Fibroblast of the aortic adventitia (primary cell): ENCODE data around the gene MPV17L2. TPM values are rescaled to one million over a fixed set of nuclear protein-coding genes. Genes with fewer than 3 reads are reported as not detected.
"Not testable (repeated sequence)": the region's sequence is repeated elsewhere in the genome, so short reads cannot be mapped to it uniquely, and the experiment has no call there.

ENCODE experiments used
- DNase-seq: peaks from one replicate; pipeline ENCODE4 v3.0.0-alpha.2; 2010; ENCODE audit warnings: low read depth
- H3K4me3 ChIP-seq: 2 replicates; pipeline ENCODE4 v1.5.1; 2011; ENCODE audit warnings: low read depth, mild to moderate bottlenecking, control low read depth, low read length, moderate library complexity
- total RNA-seq: library from RNA; depleted of rRNA; stranded (reverse); fragments of >200 nt; gene quantifications from 2 replicates; pipeline ENCODE4 v1.2.3, GENCODE V29; 2012; ENCODE audit warnings: low replicate concordance
- TF ChIP-seq, protein P1 (sequence below): IDR thresholded peaks from 2 replicates; pipeline ENCODE4 v1.5.1; 2011; ENCODE audit warnings: mild to moderate bottlenecking, low read length, control low read depth, inconsistent platforms; ENCODE audit not compliant: insufficient read depth

The MPV17L2 gene
- total RNA-seq, 1 donor: 11.7 TPM

DNA sequence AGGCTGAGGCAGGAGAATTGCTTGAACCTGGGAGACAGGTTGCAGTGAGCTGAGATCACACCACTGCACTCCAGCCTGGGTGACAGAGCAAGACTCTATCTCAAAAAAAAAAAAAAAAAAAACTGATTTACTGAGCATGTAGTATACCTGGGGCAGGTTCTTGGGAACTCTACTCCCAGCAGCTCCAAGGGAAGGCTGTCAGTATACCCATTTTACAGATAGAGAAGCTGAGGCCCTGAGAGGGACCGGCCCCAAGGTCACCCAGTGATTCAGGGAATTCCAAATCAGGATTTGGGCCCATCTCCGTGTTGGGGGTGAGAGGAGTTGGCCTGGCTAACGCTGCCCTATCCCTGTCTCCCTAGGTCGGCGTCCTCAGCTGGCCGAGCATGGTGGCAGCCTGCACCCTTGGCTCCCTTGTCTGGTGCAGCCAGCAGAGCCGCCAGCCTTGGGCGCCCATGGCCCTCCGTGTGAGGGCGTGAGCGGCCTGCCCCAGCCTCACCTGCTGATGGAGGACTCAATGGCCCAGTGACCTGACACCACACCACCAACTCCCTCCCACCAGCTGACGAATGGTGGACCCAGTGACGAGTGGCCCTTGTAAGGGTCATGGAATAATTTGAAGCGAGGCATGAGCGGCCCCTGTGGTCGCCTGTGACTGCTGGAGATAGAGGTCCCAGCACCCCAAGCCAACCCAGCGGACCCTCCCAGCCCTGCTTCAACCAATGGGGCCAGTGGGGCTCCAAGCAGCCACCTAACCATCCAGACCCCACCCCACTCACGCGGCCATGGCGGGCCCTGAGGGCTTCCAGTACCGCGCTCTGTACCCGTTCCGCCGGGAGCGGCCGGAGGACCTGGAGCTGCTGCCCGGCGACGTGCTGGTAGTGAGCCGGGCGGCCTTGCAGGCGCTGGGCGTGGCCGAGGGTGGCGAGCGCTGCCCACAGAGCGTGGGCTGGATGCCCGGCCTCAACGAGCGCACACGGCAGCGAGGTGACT is 37.6 kb upstream of the MPV17L2 start:
- DNase-seq: no peak
- TF ChIP-seq, protein P1, sequence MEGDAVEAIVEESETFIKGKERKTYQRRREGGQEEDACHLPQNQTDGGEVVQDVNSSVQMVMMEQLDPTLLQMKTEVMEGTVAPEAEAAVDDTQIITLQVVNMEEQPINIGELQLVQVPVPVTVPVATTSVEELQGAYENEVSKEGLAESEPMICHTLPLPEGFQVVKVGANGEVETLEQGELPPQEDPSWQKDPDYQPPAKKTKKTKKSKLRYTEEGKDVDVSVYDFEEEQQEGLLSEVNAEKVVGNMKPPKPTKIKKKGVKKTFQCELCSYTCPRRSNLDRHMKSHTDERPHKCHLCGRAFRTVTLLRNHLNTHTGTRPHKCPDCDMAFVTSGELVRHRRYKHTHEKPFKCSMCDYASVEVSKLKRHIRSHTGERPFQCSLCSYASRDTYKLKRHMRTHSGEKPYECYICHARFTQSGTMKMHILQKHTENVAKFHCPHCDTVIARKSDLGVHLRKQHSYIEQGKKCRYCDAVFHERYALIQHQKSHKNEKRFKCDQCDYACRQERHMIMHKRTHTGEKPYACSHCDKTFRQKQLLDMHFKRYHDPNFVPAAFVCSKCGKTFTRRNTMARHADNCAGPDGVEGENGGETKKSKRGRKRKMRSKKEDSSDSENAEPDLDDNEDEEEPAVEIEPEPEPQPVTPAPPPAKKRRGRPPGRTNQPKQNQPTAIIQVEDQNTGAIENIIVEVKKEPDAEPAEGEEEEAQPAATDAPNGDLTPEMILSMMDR: no peak
- no peak overlapping the region for H3K4me3 ChIP-seq

DNA sequence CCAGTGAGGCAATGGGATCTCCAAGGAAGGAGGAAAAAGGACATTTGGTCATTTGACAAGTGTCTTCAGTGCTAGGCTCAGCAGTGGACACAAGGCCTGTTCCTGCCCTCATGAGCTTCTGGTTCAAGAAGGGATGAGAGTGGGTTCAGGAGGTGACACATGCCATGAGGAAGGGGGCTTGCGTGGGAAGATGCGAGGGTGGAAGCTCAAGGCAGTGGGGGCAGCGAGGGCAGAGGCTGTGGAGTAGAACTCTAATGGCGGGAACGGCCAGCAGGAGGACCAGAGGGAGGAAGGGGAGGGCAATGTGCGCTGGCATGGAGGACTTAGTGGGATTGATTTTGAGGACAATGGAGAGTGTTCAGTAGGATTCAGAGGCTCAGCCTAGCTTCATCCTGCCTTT is 36.8 kb upstream of the MPV17L2 start:
- DNase-seq: no peak
- TF ChIP-seq, protein P1: no peak

DNA sequence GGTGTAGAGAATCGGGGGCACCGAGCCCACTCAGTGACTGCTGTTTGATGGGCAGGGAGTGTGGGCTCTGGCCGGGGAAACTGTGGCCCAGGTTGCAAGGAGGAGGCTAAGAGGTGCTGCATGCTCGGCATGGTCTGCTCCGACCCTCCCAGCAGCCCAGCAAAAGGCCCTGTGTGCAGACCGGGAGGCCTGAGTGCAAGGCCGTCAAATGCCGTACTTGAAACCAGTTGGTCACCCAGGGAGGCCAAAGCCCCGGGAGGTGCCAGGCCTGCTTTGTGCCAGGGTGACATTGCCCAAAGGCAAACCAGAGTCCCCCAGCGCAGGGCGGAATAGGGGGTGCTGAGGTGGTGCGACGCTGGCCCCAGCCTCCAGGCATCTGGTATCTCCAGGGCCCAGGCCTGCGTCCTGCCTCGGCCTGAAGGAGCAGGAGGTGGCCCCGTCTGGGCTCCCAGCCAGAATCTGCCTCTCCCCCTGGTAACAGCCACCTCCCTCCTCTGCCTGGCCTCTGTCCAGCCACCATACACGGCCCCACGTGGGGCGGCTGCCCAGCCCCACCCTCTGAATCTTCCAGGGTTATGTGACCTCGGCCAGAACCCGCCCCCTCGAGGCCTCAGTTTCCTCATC is 36.1 kb upstream of the MPV17L2 start:
- peak; percentile 87 for DNase-seq
- no peak overlapping the region for H3K4me3 ChIP-seq
- TF ChIP-seq, protein P1: no peak

More for the DNA sequence above, 36.8 kb upstream of the MPV17L2 start:
- no peak overlapping the region for H3K4me3 ChIP-seq

DNA sequence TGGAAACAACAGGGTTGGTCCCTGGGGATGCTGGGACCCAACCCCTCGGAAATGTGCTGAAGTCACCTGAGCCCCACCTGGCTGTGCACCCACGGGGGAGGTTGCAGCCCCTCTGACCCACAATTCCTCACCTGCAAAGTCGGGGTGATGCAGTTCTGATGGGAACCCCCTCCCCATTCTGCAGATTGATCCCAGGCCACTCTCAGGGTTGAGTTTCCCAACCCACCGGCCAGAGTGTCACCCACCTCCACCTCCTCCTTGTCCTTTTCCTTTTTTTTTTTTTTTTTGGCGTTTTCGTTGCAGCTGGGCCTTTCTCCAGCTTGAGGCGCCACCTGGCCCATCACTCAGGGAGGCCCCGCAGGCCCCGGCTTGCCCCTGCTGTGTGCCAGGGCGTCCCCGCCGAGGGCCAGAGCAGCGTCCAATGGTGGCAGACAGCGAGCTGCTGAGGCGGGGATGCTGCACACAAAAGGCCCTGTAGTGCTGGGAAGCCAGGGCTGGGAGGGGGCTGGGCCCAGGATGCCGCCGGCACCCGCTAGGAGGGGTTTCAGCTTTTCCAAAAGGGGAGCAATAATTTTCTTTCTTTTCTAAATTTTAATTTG is 35.5 kb upstream of the MPV17L2 start:
- H3K4me3 ChIP-seq: no peak overlapping the region
- no peak for DNase-seq

DNA sequence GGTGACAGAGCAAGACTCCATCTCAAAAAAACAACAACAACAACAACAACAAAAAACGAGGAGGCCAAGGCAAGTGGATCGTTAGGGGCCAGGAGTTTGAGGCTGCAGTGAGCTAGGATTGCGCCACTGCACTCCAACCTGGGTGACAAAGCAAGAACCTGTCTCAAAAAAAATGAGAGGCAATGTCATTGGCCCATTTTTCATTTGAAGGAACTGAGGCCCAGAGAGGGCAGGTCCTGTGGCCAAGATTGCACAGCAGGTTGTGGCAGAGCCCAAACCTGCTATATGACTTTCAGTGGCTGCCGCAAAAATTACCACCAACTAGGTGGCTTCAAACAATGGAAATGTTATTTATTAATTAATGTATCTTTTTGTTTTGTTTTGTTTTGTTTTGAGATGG is 34.6 kb upstream of the MPV17L2 start:
- TF ChIP-seq, protein P1: no peak
- no peak overlapping the region for H3K4me3 ChIP-seq
- no peak for DNase-seq

More for the DNA sequence above, 35.5 kb upstream of the MPV17L2 start:
- TF ChIP-seq, protein P1: no peak

DNA sequence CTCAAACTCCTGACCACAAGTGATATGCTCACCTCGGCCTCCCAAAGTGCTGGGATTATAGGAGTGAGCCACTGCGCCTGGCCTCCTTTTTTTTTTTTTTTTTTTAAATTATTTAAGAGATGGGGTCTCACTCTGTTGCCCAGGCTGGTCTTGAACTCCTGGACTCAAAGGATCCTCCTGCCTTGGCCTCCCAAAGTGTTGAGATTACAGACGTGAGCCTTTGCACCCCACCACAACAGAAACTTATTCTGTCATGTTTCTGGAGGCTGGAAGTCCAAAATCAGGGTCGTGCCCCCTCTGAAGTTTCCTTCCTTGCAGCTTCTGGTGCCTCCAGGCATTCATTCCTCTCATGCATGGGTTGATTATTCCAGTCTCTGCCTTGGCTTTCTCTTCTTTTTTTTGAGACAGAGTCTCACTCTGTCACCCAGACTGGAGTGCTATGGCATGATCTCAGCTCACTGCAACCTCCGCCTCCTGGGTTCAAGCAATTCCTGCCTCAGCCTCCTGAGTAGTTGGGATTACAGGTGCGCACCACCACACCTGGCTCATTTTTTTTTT is 33.9 kb upstream of the MPV17L2 start:
- not testable (repeated sequence) for H3K4me3 ChIP-seq, DNase-seq

DNA sequence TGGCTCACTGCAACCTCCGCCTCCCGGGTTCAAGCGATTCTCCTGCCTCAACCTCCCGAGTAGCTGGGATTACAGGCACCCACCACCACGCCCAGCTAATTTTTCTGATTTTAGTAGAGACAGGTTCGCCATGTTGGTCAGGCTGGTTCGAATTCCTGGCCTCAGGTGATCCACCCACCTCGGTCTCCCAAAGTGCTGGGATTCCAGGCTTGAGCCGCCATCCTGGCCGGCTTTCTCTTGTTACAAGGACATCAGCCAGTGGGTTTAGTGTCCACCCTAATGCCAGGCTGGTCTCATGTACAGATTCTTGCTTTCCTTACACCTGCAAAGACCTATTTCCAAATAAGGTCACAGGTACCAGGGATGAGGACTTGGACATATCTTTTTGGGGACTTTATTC is 33.2 kb upstream of the MPV17L2 start:
- TF ChIP-seq, protein P1: no peak
- H3K4me3 ChIP-seq: no peak overlapping the region
- no peak for DNase-seq
